K562 (cell line): Measurements from ENCODE around the gene PSG6. TPM values are rescaled to one million over a fixed set of nuclear protein-coding genes. Genes with fewer than 3 reads are reported as not detected.
"Not testable (repeated sequence)": the region's sequence is repeated elsewhere in the genome, so short reads cannot be mapped to it uniquely, and the experiment has no call there.

ENCODE experiments used
- ATAC-seq: fragments of 200-7000 bp; cut with Tn5 transposase; 3 replicates; pipeline ENCODE4 v1.9.1; 2020; ENCODE audit warnings: moderate library complexity
- BruUV-seq: library from RNA; stranded (reverse); fragments of 400-500 nt; replicated peaks from 2 replicates; lab custom pipeline; 2021; lab: Mats Ljungman, UMichigan
- CTCF ChIA-PET: fragments of 300-600 bp; formaldehyde crosslinking; extraction: SDS; loops from one replicate; lab custom pipeline; 2021; ENCODE audit warnings: low intra/inter-chr PET ratio; lab: Yijun Ruan, JAX
- POLR2A ChIA-PET: fragments of 300-600, 350-650 bp; sonication (Branson Sonifier 250); formaldehyde crosslinking; extraction: SDS; loops from one replicate; lab custom pipeline; 2021; ENCODE audit warnings: antibody characterized with exemption, inconsistent platforms; lab: Yijun Ruan, JAX
- DNase-seq, 4 experiments: peaks; one replicate each; pipeline versions ENCODE4 v3.0.0 to v3.0.0-alpha.2; 2011 to 2018; ENCODE audit warnings: low spot score in 3 of 4, mixed read lengths in 3 of 4; ENCODE audit errors: extremely low read depth in 1 of 4
- FAIRE-seq: peaks from 2 replicates; lab custom pipeline; 2011; peaks lifted over from hg19 to GRCh38; lab: Jason Lieb, UNC
- H2AFZ ChIP-seq: 2 replicates; pipeline ENCODE4 v1.6.0; 2011; ENCODE audit warnings: low read depth, low read length, control low read depth, inconsistent platforms
- H3K27ac ChIP-seq: fragments of 200-600 bp; 3 replicates; pipeline ENCODE4 v1.8.0; 2011; ENCODE audit warnings: low read depth, mild to moderate bottlenecking, control low read depth, inconsistent platforms, low read length, moderate library complexity, mixed read lengths; ENCODE audit errors: extremely low read depth
- H3K27me3 ChIP-seq, 2 experiments: fragments of 300-600 bp in 1 of 2; 2 replicates in 1 of 2; 3 replicates in 1 of 2; pipeline versions ENCODE4 v1.6.0 to v1.8.0; 2011; ENCODE audit warnings: inconsistent platforms in 2 of 2, low read length in 2 of 2, mild to moderate bottlenecking in 1 of 2, mixed read lengths in 1 of 2, moderate library complexity in 1 of 2; ENCODE audit not compliant: control insufficient read depth in 2 of 2, insufficient read depth in 2 of 2
- H3K36me3 ChIP-seq: fragments of 300-600 bp; 3 replicates; pipeline ENCODE4 v1.8.0; 2011; ENCODE audit warnings: mild to moderate bottlenecking, low read length, inconsistent platforms; ENCODE audit not compliant: control insufficient read depth, insufficient read depth
- H3K4me1 ChIP-seq, 2 experiments: fragments of 200-600 bp in 1 of 2; replicated peaks in 1 of 2; 2 replicates in 1 of 2; 3 replicates in 1 of 2; pipeline versions ENCODE4 v1.5.1 to v1.8.0; 2011; ENCODE audit warnings: inconsistent platforms in 2 of 2, low read length in 2 of 2, mild to moderate bottlenecking in 1 of 2, mixed read lengths in 1 of 2, moderate library complexity in 1 of 2; ENCODE audit not compliant: control insufficient read depth in 2 of 2, insufficient read depth in 2 of 2
- H3K4me2 ChIP-seq: 2 replicates; pipeline ENCODE4 v1.6.1; 2011; ENCODE audit warnings: low read length, control low read depth, inconsistent platforms, mixed read lengths; ENCODE audit not compliant: insufficient read depth
- H3K4me3 ChIP-seq: fragments of 200-600 bp; sonication (generic), shearing (Covaris generic); 2 replicates; pipeline ENCODE4 v1.5.1; 2016; ENCODE audit warnings: control low read depth, inconsistent platforms
- H3K79me2 ChIP-seq: fragments of 200-600 bp; 3 replicates; pipeline ENCODE4 v1.8.0; 2011; ENCODE audit warnings: low read length, inconsistent platforms; ENCODE audit not compliant: control insufficient read depth, insufficient read depth
- H3K9ac ChIP-seq, 2 experiments: 2 replicates each; pipeline versions ENCODE4 v1.6.0 to v1.6.1; 2011; ENCODE audit warnings: low read depth in 2 of 2, low read length in 2 of 2, control low read depth in 1 of 2, inconsistent platforms in 1 of 2, mild to moderate bottlenecking in 1 of 2, mixed read lengths in 1 of 2; ENCODE audit not compliant: insufficient read depth in 1 of 2
- H3K9me1 ChIP-seq: one replicate; pipeline ENCODE4 v1.6.0; 2011; ENCODE audit warnings: inconsistent platforms, mild to moderate bottlenecking, low read length, moderate library complexity; ENCODE audit not compliant: control insufficient read depth, insufficient read depth
- H3K9me3 ChIP-seq: replicated peaks from 2 replicates; pipeline ENCODE4 v1.5.1; 2011; ENCODE audit warnings: low read depth, low read length, inconsistent platforms; ENCODE audit not compliant: control insufficient read depth, insufficient read depth
- H4K20me1 ChIP-seq: replicated peaks from 2 replicates; pipeline ENCODE4 v1.6.1; 2011; ENCODE audit warnings: low read length, inconsistent platforms, mixed read lengths; ENCODE audit not compliant: control insufficient read depth, insufficient read depth
- CTCF ChIP-seq, 3 experiments: IDR thresholded peaks in 2 of 3; conservative IDR thresholded peaks in 1 of 3; 2 replicates each; pipeline ENCODE4 v1.5.1; 2011 to 2012; ENCODE audit warnings: low read length in 3 of 3, mild to moderate bottlenecking in 3 of 3, control low read depth in 2 of 3, improper control_type of control experiment in 1 of 3, inconsistent platforms in 1 of 3, low read depth in 1 of 3, mixed read lengths in 1 of 3, moderate library complexity in 1 of 3; ENCODE audit not compliant: insufficient read depth in 2 of 3
- FOXO4 ChIP-seq: fragments of 450-650 bp; formaldehyde crosslinking; IDR thresholded peaks from 2 replicates; pipeline ENCODE4 v1.4.0; 2020; ENCODE audit warnings: mild to moderate bottlenecking, moderate library complexity
- KAT7 ChIP-seq: sonication (generic); formaldehyde crosslinking; IDR thresholded peaks from 2 replicates; pipeline ENCODE4 v1.8.0; 2022; ENCODE audit warnings: missing genetic modification reagents, mild to moderate bottlenecking, borderline replicate concordance
- KLF16 ChIP-seq: IDR thresholded peaks from 2 replicates; pipeline ENCODE4 v1.6.1; 2016; ENCODE audit warnings: antibody characterized with exemption
- RBM17 ChIP-seq: fragments of 200-400 bp; formaldehyde crosslinking; IDR thresholded peaks from 2 replicates; pipeline ENCODE4 v1.6.1; 2017; ENCODE audit warnings: low read depth, mild to moderate bottlenecking, low read length, borderline replicate concordance
- WGBS: fragments of 100-300 bp; shearing (Covaris generic); methylation state at CpG from one replicate; pipeline ENCODE4 v1.1.6; 2016; ENCODE audit warnings: low coverage, mixed read lengths; ENCODE audit not compliant: insufficient coverage; ENCODE audit errors: missing lambda C conversion rate; 5-methylcytosine and 5-hydroxymethylcytosine counted together
- in situ Hi-C: fragments of 300-500 bp; cut with MboI; formaldehyde crosslinking; loops from 4 replicates; pipeline ENCODE4 v1.15.0; 2018; ENCODE audit warnings: inconsistent platforms, mixed read lengths
- intact Hi-C: fragments of 100-400 bp; cut with micrococcal nuclease; formaldehyde crosslinking; loops from 2 replicates; pipeline ENCODE4 v1.14.2; 2022
- polyA plus RNA-seq, 8 experiments: library from polyadenylated mRNA; depleted of rRNA in 4 of 8; stranded (reverse) in 5 of 8; unstranded in 3 of 8; fragments of >200 nt; fragmentation: Nextera tagmentation in 2 of 8; fragmentation: Illumina TruSeq in 1 of 8; extraction: Ambion mirVana in 2 of 8; extraction: Trizol in 1 of 8; gene quantifications; 2 replicates each; pipeline versions ENCODE4 v1.2.1 to v1.2.3, GENCODE V29; 2011 to 2014; ENCODE audit warnings: inconsistent platforms in 1 of 8, missing spikeins in 1 of 8
- total RNA-seq, 7 experiments: library from RNA; depleted of rRNA in 6 of 7; stranded (reverse); fragments of >200 nt in 6 of 7; fragmentation: Illumina TruSeq in 2 of 7; extraction: Trizol in 2 of 7; gene quantifications; 2 replicates each; pipeline versions ENCODE4 v1.2.1 to v1.2.3, GENCODE V29; 2011 to 2021; ENCODE audit warnings: low replicate concordance in 1 of 7

PSG6 gene
- total and polyA plus RNA-seq, 9 of the 15 experiments (the other 6 are each of a cell fraction or from before 2014, with no cell fraction given): not detected

- H3K9ac ChIP-seq: no peak overlapping the region
- H2AFZ ChIP-seq: no peak overlapping the region
- no peaks in the 10 kb centered on the region for H3K9me3 ChIP-seq
- H3K27me3 ChIP-seq: no peaks in the 10 kb centered on the region
- ATAC-seq (no peak), DNase-seq (peak; percentile 7 to 16 (median 8)), FAIRE-seq (no peak)
- ChIA-PET CTCF (no interaction called here), POLR2A (no interaction called here)
- 1% methylated on average over 13 of the region's 13 CpGs for WGBS
- no peaks in the 10 kb centered on the region for H3K79me2 ChIP-seq
- H3K4me3 ChIP-seq: no peak overlapping the region
- H3K4me1 ChIP-seq: no peaks in the 10 kb centered on the region
- no TSS peak for BruUV-seq
- TF ChIP-seq RBM17 (no peak), KAT7 (no peak), KLF16 (no peak), FOXO4 (CRISPR knock-in tag) (no peak), CTCF (IDR thresholded peaks at IDR 0.05 in 2 of 3, conservative IDR thresholded peaks at IDR 0.05 in 1 of 3; ENCODE audit: insufficient read depth in 2 of 3, low read depth in 1 of 3, low read length in 3 of 3) (peak; percentile 20 to 53 (median 32); a peak in 4 of 6 replicates)
- in situ Hi-C loops (no loop called here), intact Hi-C loops (no loop called here)
- no peak overlapping the region for H3K27ac ChIP-seq
- H3K4me2 ChIP-seq: no peak overlapping the region
- H3K9me1 ChIP-seq: no peaks in the 10 kb centered on the region
- H3K36me3 ChIP-seq: no peaks in the 10 kb centered on the region
- H4K20me1 ChIP-seq: no peaks in the 10 kb centered on the region
Measured at GRCh38 chr19:42942187-42942789, 24.6 kb upstream of the PSG6 start.

- H3K27me3 ChIP-seq, POLR2A ChIA-PET, CTCF ChIA-PET, H4K20me1 ChIP-seq, in situ Hi-C loops, intact Hi-C loops, H2AFZ ChIP-seq, H3K9ac ChIP-seq, BruUV-seq, H3K4me2 ChIP-seq, H3K27ac ChIP-seq, ATAC-seq, H3K9me3 ChIP-seq, DNase-seq, H3K36me3 ChIP-seq, H3K4me3 ChIP-seq, FAIRE-seq, H3K4me1 ChIP-seq, H3K9me1 ChIP-seq, H3K79me2 ChIP-seq: not testable (repeated sequence)
- WGBS: 0% methylated on average over 3 of the region's 3 CpGs
Measured at GRCh38 chr19:42937107-42937506, 19.4 kb upstream of the PSG6 start, which contains the start of gene PSG7. Gene PSG7, minus strand, starts transcription at chr19:42937207. Its CDS starts 131 bp downstream, at chr19:42937076.

DNA sequence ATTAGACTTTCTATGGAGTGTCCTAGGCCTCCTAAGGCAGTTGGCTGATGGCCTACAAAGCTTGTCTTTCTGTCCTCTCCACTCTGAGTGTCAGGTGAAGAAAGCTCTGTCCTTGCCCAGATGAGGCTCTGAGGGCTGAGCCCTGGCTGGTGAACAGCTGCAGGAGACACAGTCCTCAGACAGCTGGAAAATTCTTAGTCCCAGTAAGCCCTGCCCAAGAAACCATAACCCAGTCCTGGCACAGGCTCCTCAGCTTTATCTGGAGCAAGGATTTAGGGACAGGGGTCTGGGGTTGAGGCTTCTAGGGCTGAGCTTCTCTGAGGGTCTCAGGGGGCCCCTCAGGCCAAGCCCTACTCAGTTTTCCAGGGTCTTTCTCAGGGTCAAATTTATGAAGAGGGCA lies 17.0 kb upstream of the PSG6 start:
- POLR2A ChIA-PET, FAIRE-seq, H3K4me3 ChIP-seq, CTCF ChIA-PET, H3K9me1 ChIP-seq, H3K9ac ChIP-seq, H3K79me2 ChIP-seq, in situ Hi-C loops, H3K27ac ChIP-seq, H3K4me1 ChIP-seq, H3K4me2 ChIP-seq, H3K36me3 ChIP-seq, DNase-seq, H3K27me3 ChIP-seq, H2AFZ ChIP-seq, BruUV-seq, H3K9me3 ChIP-seq, intact Hi-C loops, ATAC-seq, H4K20me1 ChIP-seq: not testable (repeated sequence)
